Natural killer cell treated with Interleukin-12 subunit alpha and Interleukin-12 subunit beta and Interleukin-15 and Interleukin-18, amount 100 ng/mL, for 72 hours (primary cell): ENCODE measurements around the gene PDE4B. TPM values are rescaled to one million over a fixed set of nuclear protein-coding genes. Genes with fewer than 3 reads are reported as not detected.
A peak's percentile ranks its signal among the peaks of the same experiment; 100 is the strongest.

Experiments
- ATAC-seq, 2 donors: fragments of 150-1000 bp; cut with Tn5 transposase in 1 of 2; sonication (Bioruptor Pico), chemical (Tn5 transposase) in 1 of 2; 2 replicates each; pipeline ENCODE4 v1.10.0; 2021
- DNase-seq: peaks from one replicate; pipeline ENCODE4 v3.0.0; 2022; ENCODE audit warnings: low spot score
- H3K27ac Mint-ChIP-seq, 2 donors: 1 replicate in 1 of 2; 2 replicates in 1 of 2; pipeline ENCODE4 v1.8.0; 2022; ENCODE audit warnings: mixed read lengths in 2 of 2, mild to moderate bottlenecking in 1 of 2, moderate library complexity in 1 of 2
- H3K27me3 Mint-ChIP-seq, 2 donors: 1 replicate in 1 of 2; 2 replicates in 1 of 2; pipeline ENCODE4 v1.8.0; 2022; ENCODE audit warnings: mixed read lengths in 2 of 2
- H3K36me3 Mint-ChIP-seq: one replicate; pipeline ENCODE4 v1.8.0; 2022; ENCODE audit warnings: mixed read lengths
- H3K4me1 Mint-ChIP-seq, 2 donors: 1 replicate in 1 of 2; 2 replicates in 1 of 2; pipeline ENCODE4 v1.8.0; 2022; ENCODE audit warnings: low read depth in 2 of 2, mixed read lengths in 2 of 2, mild to moderate bottlenecking in 1 of 2
- H3K4me3 Mint-ChIP-seq: one replicate; pipeline ENCODE4 v1.8.0; 2022; ENCODE audit warnings: mixed read lengths
- H3K9me3 Mint-ChIP-seq: 2 replicates; pipeline ENCODE4 v1.8.0; 2022; ENCODE audit warnings: mixed read lengths
- total RNA-seq, 2 donors: library from RNA; stranded (reverse); gene quantifications; one replicate each; pipeline ENCODE4 v1.2.3, GENCODE V29; 2022

PDE4B gene
- total RNA-seq, 2 donors from 2014 or later, result 83.8 to 136 TPM

DNA sequence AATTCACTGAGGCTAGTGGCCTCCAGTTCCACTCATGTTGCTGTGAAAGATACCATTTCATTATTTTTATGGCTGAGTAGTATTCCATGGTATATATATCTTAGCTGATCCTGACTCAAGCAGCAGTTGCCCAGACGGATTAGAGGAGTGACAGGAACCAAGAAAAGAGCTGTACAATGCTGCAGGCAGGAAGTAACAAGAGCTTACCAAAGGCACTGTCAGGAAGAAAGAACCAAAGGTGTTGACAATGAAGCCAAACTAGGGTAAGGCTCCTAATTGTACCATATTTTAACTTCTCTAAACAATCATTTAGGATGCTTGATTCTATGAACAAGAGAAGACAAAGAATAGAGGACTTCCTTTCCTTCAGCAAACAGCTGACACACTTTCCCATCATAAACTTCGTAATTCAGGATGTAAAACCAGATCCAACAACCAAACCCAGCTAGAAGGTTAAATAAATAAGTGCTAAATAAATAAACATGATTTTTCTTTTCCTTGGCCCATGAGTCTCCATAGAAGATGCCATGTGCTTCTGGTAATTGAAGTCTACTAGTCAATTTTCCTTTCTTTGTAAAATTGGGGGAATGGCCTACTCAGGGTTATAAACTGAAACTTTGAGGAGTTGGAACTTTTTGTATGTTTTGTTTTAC, 493.0 kb downstream of the PDE4B start:
- H3K4me1 Mint-ChIP-seq, result peaks cover 69 to 84% of the 10 kb centered on the region in 2 donors
- peaks cover 21% of the 10 kb centered on the region for H3K36me3 Mint-ChIP-seq
- no peak for DNase-seq
- H3K27ac Mint-ChIP-seq, result peak overlapping the region; percentile 65 to 96
- peaks cover 4 to 17% of the 10 kb centered on the region in 2 donors for H3K27me3 Mint-ChIP-seq
- H3K4me3 Mint-ChIP-seq, result peak overlapping the region; percentile 57
- peaks cover 9% of the 10 kb centered on the region for H3K9me3 Mint-ChIP-seq
- ATAC-seq, result peak in 1 of 2 donors; percentile 31

DNA sequence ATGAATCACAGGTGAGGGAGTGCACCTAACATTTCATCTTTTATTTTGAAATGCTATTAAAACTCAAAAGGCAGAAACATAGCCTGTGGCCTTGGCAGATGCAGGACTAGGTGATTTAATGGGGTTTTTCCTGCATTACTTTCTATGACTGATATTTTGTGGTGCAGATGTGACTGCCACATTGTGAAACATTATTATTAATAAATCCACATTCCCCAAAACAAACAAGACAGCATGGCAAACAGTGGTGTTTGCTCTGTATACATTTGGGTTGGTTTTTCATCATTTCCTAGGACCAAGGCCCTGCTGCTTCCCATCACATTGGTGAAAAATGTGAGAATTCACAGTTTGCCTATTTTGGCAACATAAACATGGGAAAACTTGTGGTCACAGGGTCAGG, 493.6 kb downstream of the PDE4B start:
- H3K27ac Mint-ChIP-seq, result peak overlapping the region; percentile 65 to 96
- ATAC-seq, result no peak
- peaks cover 68 to 83% of the 10 kb centered on the region in 2 donors for H3K4me1 Mint-ChIP-seq
- H3K4me3 Mint-ChIP-seq, result peak overlapping the region; percentile 57
- H3K27me3 Mint-ChIP-seq, result peaks cover 4 to 17% of the 10 kb centered on the region in 2 donors
- H3K36me3 Mint-ChIP-seq, result peaks cover 21% of the 10 kb centered on the region
- peaks cover 9% of the 10 kb centered on the region for H3K9me3 Mint-ChIP-seq
- no peak for DNase-seq

GRCh38 chr1:66288048-66288447, 495.4 kb downstream of the PDE4B start:
- H3K36me3 Mint-ChIP-seq, result peaks cover 21% of the 10 kb centered on the region
- H3K27ac Mint-ChIP-seq, result peak overlapping the region; percentile 33 to 96
- H3K27me3 Mint-ChIP-seq, result peaks cover 4 to 17% of the 10 kb centered on the region in 2 donors
- peak overlapping the region; percentile 61 for H3K4me3 Mint-ChIP-seq
- ATAC-seq (peak; percentile 84 to 86), DNase-seq (peak; percentile 78)
- H3K9me3 Mint-ChIP-seq, result peaks cover 9% of the 10 kb centered on the region
- H3K4me1 Mint-ChIP-seq, result peaks cover 61 to 67% of the 10 kb centered on the region in 2 donors

DNA sequence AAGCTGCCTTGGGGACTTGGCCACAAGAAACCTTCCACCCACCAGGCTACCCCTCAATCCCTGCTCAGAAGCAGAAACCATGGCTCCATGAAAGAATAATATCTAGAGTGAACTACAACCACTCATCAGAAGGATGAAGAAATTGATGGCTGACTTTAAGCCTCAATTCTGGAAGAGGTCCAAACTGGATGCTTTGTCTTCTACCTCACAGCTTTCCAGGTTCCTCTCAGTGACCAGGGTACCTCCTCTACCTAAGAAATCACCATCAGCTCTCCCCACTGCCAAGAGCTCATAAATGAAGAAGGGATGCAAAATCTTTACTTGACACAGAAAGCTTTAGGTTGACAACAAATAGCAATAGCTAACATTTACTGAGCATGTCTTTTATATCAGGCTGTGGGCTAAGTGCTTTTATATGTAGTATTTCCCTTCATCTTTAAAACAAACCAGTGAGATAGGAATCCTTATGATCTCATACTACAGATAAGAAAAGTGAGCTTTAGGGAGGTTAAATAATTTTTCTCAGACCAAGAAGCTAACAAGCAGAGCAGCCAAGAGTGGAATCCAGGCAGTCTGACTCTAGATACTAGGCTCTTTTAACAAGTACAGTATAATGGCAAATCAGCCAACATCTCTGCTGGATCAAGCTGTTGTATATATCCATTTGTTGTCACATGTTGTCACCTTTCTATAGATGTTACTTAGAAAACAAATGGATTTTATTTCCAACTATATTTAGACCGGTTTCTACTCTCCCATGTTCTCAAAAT, 498.3 kb downstream of the PDE4B start:
- H3K27me3 Mint-ChIP-seq, result peaks cover 4 to 17% of the 10 kb centered on the region in 2 donors
- peaks cover 16% of the 10 kb centered on the region for H3K36me3 Mint-ChIP-seq
- peaks cover 5% of the 10 kb centered on the region for H3K9me3 Mint-ChIP-seq
- peaks cover 41 to 49% of the 10 kb centered on the region in 2 donors for H3K4me1 Mint-ChIP-seq
- H3K4me3 Mint-ChIP-seq, result peak overlapping the region; percentile 21
- no peak for DNase-seq
- ATAC-seq, result no peak
- peak overlapping the region in 1 of 2 donors; percentile 49 for H3K27ac Mint-ChIP-seq

GRCh38 chr1:66291531-66291864, 498.8 kb downstream of the PDE4B start:
- Mint-ChIP-seq H3K27me3 (peaks cover 4 to 17% of the 10 kb centered on the region in 2 donors), H3K4me3 (no peak overlapping the region), H3K27ac (peak overlapping the region in 1 of 2 donors; percentile 49), H3K36me3 (peaks cover 16% of the 10 kb centered on the region), H3K9me3 (peaks cover 5% of the 10 kb centered on the region), H3K4me1 (peaks cover 35 to 47% of the 10 kb centered on the region in 2 donors)
- ATAC-seq, result no peak
- DNase-seq, result no peak

GRCh38 chr1:66292305-66292704, 499.6 kb downstream of the PDE4B start:
- H3K36me3 Mint-ChIP-seq, result peaks cover 16% of the 10 kb centered on the region
- no peak for ATAC-seq
- peaks cover 32 to 45% of the 10 kb centered on the region in 2 donors for H3K4me1 Mint-ChIP-seq
- no peak overlapping the region for H3K4me3 Mint-ChIP-seq
- H3K9me3 Mint-ChIP-seq, result peaks cover 5% of the 10 kb centered on the region
- no peak for DNase-seq
- peaks cover 4 to 17% of the 10 kb centered on the region in 2 donors for H3K27me3 Mint-ChIP-seq
- H3K27ac Mint-ChIP-seq, result no peak overlapping the region

DNA sequence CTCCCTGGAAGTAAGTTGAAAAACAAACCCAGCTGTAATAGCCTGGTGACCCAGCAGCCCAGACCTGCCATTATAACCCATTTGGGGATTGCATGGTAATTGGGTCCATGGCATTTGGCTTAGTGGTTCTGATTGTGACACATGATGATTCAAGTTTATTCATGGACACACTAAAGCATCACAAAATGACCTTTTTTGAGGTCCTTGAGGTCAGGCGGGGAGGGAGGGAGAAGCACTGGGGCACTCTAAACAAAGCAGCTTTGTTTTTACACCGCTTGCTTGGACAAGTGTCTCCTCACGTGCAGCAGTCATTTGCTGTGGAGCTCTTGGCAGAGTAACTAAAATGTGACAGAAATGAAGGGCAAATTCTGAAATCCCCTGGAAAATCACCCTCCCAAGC, 500.2 kb downstream of the PDE4B start:
- no peak for DNase-seq
- ATAC-seq, result no peak
- H3K4me1 Mint-ChIP-seq, result peaks cover 30 to 43% of the 10 kb centered on the region in 2 donors

DNA sequence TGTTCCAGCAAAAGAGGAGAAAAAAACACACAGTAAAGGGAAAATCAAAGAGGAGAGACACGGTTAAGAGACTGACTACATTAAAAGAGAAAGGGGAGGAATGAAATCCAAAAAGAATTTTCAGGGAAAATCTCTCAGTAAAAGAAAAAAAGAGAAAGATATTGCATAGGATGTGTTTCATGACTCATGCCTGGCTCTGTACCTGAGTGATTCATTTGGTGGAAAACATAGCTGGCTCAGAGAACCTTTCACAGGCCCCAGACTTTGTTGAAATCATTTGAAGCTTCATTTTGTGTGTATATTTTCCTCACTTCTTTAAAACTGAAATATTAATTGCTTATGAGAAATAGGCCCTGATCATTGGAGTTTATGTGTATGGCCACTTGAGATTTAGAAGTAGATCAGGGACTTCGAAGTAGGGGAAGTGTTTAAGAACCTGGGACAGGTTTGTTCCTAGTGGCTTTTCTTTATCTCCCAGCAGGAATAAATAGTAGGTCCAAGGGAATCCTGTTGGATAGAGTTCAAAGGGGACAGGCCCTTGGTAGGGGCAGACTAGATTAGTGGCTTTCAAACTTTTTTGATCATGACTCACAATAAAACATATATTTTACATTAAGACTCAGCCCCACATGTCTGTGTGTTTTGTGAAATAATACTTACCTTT, 502.1 kb downstream of the PDE4B start:
- Mint-ChIP-seq H3K27ac (peak overlapping the region in 1 of 2 donors; percentile 44), H3K4me3 (no peak overlapping the region)

More for the DNA sequence above, 500.2 kb downstream of the PDE4B start:
- H3K27me3 Mint-ChIP-seq, result peaks cover 4 to 17% of the 10 kb centered on the region in 2 donors
- H3K9me3 Mint-ChIP-seq, result peaks cover 5% of the 10 kb centered on the region
- H3K27ac Mint-ChIP-seq, result no peak overlapping the region
- H3K36me3 Mint-ChIP-seq, result peaks cover 16% of the 10 kb centered on the region
- no peak overlapping the region for H3K4me3 Mint-ChIP-seq

DNA sequence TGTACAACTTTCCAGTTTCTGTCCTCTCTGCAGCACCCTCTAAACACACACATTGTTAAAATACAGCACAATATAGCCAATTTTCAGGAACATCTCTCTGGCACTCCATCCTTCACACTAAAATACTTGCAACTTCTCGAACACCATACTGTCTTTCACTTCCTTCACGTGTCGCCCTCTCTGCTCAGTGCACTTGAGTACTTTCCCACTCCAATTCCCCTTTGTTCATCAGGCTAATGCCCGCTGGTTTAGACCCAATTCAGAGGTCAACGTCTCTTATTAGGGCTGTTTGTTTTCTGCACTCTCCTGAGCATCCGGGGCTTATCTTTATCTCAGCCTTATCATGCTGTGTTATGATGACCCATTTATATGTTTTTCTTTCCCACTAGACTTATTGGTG, 503.1 kb downstream of the PDE4B start:
- Mint-ChIP-seq H3K4me3 (no peak overlapping the region), H3K27me3 (no peaks in the 10 kb centered on the region), H3K27ac (peak overlapping the region in 1 of 2 donors; percentile 6), H3K36me3 (no peaks in the 10 kb centered on the region), H3K9me3 (no peaks in the 10 kb centered on the region), H3K4me1 (peaks cover 17 to 31% of the 10 kb centered on the region in 2 donors)
- DNase-seq, result no peak
- ATAC-seq, result no peak

More for the DNA sequence above, 502.1 kb downstream of the PDE4B start:
- peaks cover 1 to 3% of the 10 kb centered on the region in 2 donors for H3K27me3 Mint-ChIP-seq
- ATAC-seq (peak in 1 of 2 donors; percentile 48), DNase-seq (no peak)
- peaks cover 2% of the 10 kb centered on the region for H3K36me3 Mint-ChIP-seq
- peaks cover 16 to 30% of the 10 kb centered on the region in 2 donors for H3K4me1 Mint-ChIP-seq
- H3K9me3 Mint-ChIP-seq, result peaks cover 2% of the 10 kb centered on the region

GRCh38 chr1:66296370-66296769, 503.7 kb downstream of the PDE4B start:
- Mint-ChIP-seq H3K4me1 (peaks cover 19 to 32% of the 10 kb centered on the region in 2 donors), H3K27ac (peak overlapping the region in 1 of 2 donors; percentile 6), H3K27me3 (no peaks in the 10 kb centered on the region), H3K4me3 (no peak overlapping the region), H3K36me3 (no peaks in the 10 kb centered on the region), H3K9me3 (no peaks in the 10 kb centered on the region)
- DNase-seq (no peak), ATAC-seq (no peak)

DNA sequence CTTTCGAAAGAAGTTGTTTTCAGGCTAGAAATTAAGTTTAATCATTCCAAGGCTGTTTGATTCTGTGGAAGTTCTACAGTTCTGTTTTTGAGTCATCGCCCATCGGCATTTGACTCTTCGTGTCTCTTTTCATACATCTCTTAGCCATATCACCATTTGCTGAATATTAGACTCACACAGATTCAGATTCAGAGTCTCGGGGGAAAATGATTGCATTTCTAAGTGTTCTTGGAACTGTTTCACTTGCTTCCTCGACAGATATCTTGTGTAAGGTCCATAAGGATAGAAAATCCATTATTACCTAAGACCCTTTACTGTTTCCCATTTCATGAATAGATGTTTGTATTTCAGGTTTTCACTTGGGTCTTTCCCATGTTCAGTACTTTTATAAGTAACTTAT, 504.3 kb downstream of the PDE4B start:
- H3K4me1 Mint-ChIP-seq, result peaks cover 24 to 31% of the 10 kb centered on the region in 2 donors
- peak overlapping the region in 1 of 2 donors; percentile 6 for H3K27ac Mint-ChIP-seq
- no peak for DNase-seq
- no peaks in the 10 kb centered on the region for H3K36me3 Mint-ChIP-seq
- no peak for ATAC-seq
- no peaks in the 10 kb centered on the region for H3K27me3 Mint-ChIP-seq
- H3K4me3 Mint-ChIP-seq, result no peak overlapping the region
- no peaks in the 10 kb centered on the region for H3K9me3 Mint-ChIP-seq

- no peak for DNase-seq
- Mint-ChIP-seq H3K9me3 (peaks cover 1% of the 10 kb centered on the region), H3K4me1 (peaks cover 38 to 43% of the 10 kb centered on the region in 2 donors), H3K27ac (no peak overlapping the region), H3K27me3 (no peaks in the 10 kb centered on the region), H3K4me3 (no peak overlapping the region), H3K36me3 (no peaks in the 10 kb centered on the region)
- ATAC-seq, result no peak
These were observed 505.8 kb downstream of the PDE4B start for GRCh38 chr1:66298464-66298863.

DNA sequence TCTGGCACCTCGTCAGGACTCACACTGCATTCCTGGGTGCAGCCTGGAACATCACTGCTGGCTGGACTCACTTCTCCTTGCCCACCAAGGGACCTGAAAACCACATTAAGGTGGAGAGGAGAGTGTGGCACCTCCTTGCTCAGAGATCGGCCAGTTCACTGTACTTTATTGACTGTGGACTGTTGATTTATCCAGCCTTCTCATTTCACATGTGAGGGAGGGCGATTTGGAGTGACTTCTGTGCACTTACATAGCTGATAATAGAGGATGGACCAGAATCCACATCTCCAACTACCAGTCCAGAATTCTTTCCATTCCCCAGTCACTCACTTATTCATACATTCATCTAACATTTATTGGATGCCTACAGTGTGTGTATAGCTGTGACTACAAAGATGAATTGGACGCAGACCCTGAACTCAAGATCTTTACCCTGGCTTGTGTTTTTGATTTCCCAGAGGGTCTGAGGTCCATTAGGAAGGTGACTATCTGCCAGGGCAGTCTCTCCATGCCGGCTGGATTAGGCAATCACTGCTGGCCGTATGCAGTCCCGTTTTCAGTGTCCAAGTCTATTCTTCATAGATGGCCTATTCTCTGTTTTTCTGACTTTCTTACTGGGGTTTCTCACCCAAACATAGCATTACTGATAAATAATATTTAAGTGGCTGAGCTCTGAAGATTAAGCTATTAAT, 507.7 kb downstream of the PDE4B start:
- Mint-ChIP-seq H3K4me3 (peak overlapping the region; percentile 72), H3K27ac (peak overlapping the region; percentile 77 to 96), H3K27me3 (no peaks in the 10 kb centered on the region), H3K4me1 (peaks cover 39 to 41% of the 10 kb centered on the region in 2 donors), H3K36me3 (no peaks in the 10 kb centered on the region), H3K9me3 (peaks cover 4% of the 10 kb centered on the region)
- ATAC-seq (no peak), DNase-seq (no peak)
